NT2/D1 (cell line): ENCODE measurements around the gene TMEM242.

Experiments
- SUZ12 ChIP-seq: IDR thresholded peaks from 2 replicates; pipeline ENCODE4 v1.6.1; 2011; ENCODE audit not compliant: insufficient read length, insufficient read depth; ENCODE audit errors: extremely low read depth
- YY1 ChIP-seq: IDR thresholded peaks from 2 replicates; pipeline ENCODE4 v1.6.1; 2011; ENCODE audit not compliant: insufficient read length, insufficient read depth

GRCh38 chr6:157368359-157369049 lies 45.2 kb upstream of the TMEM242 start:
- TF ChIP-seq SUZ12 (no peak), YY1 (no peak)
